Endothelial cell of umbilical vein (primary cell): ENCODE data around the gene RILP. TPM values are rescaled to one million over a fixed set of nuclear protein-coding genes. Genes with fewer than 3 reads are reported as not detected.
A peak's percentile ranks its signal among the peaks of the same experiment; 100 is the strongest.

ENCODE experiments used
- BruUV-seq: library from RNA; stranded (reverse); fragments of 400-500 nt; replicated peaks from 2 replicates; lab custom pipeline; 2021; lab: Mats Ljungman, UMichigan
- CTCF ChIA-PET: fragments of 300-600, 350-600 bp; sonication (Branson Sonifier 250); formaldehyde crosslinking; loops from one replicate; lab custom pipeline; 2021; ENCODE audit warnings: antibody characterized with exemption, inconsistent platforms; lab: Charles Lee
- POLR2A ChIA-PET: fragments of 300-600, 350-600 bp; sonication (Branson Sonifier 250); formaldehyde crosslinking; loops from one replicate; lab custom pipeline; 2021; ENCODE audit warnings: antibody characterized with exemption, inconsistent platforms; lab: Charles Lee
- DNase-seq: peaks from one replicate; pipeline ENCODE4 v3.0.0-alpha.2; 2011; ENCODE audit warnings: low read depth, low spot score
- FAIRE-seq: peaks from 2 replicates; lab custom pipeline; 2011; peaks lifted over from hg19 to GRCh38; lab: Jason Lieb, UNC
- H2AFZ ChIP-seq: 2 replicates; pipeline ENCODE4 v1.6.0; 2012; ENCODE audit warnings: low read depth, low read length, control low read depth, inconsistent platforms
- H3K27ac ChIP-seq: 2 replicates; pipeline ENCODE4 v1.5.1; 2011; ENCODE audit warnings: low read depth, mild to moderate bottlenecking, control low read depth, low read length, moderate library complexity; ENCODE audit not compliant: insufficient read depth
- H3K27me3 ChIP-seq, 2 experiments: 2 replicates each; pipeline versions ENCODE4 v1.6.0 to v1.6.1; 2011; ENCODE audit warnings: low read length in 2 of 2, mixed read lengths in 1 of 2; ENCODE audit not compliant: control insufficient read depth in 2 of 2, insufficient read depth in 2 of 2
- H3K36me3 ChIP-seq, 2 experiments: 2 replicates in 1 of 2; 3 replicates in 1 of 2; pipeline ENCODE4 v1.5.1; 2011; ENCODE audit warnings: low read length in 2 of 2, mild to moderate bottlenecking in 1 of 2, moderate library complexity in 1 of 2; ENCODE audit not compliant: control insufficient read depth in 2 of 2, insufficient read depth in 2 of 2; ENCODE audit errors: extremely low read depth in 1 of 2
- H3K4me1 ChIP-seq: 3 replicates; pipeline ENCODE4 v1.5.1; 2011; ENCODE audit warnings: mild to moderate bottlenecking, low read length; ENCODE audit not compliant: control insufficient read depth, insufficient read depth; ENCODE audit errors: extremely low read depth
- H3K4me2 ChIP-seq: 2 replicates; pipeline ENCODE4 v1.6.1; 2011; ENCODE audit warnings: low read length, control low read depth, mixed read lengths; ENCODE audit not compliant: insufficient read depth
- H3K4me3 ChIP-seq, 3 experiments: fragments of 200-600 bp in 1 of 3; sonication (generic), shearing (Covaris generic) in 1 of 3; replicated peaks in 1 of 3; 2 replicates each; pipeline ENCODE4 v1.5.1; 2011 to 2016; ENCODE audit warnings: control low read depth in 3 of 3, low read length in 3 of 3, mild to moderate bottlenecking in 2 of 3, inconsistent platforms in 1 of 3, low read depth in 1 of 3, moderate library complexity in 1 of 3; ENCODE audit not compliant: insufficient read depth in 1 of 3
- H3K79me2 ChIP-seq: 2 replicates; pipeline ENCODE4 v1.6.0; 2012; ENCODE audit warnings: low read length, inconsistent platforms; ENCODE audit not compliant: control insufficient read depth, insufficient read depth
- H3K9ac ChIP-seq: replicated peaks from 2 replicates; pipeline ENCODE3; 2011; ENCODE audit warnings: low read length, control low read depth; ENCODE audit not compliant: insufficient read depth; ENCODE audit errors: extremely low read depth
- H3K9me1 ChIP-seq: replicated peaks from 3 replicates; pipeline ENCODE4 v1.6.0; 2011; ENCODE audit warnings: mild to moderate bottlenecking, low read length; ENCODE audit not compliant: control insufficient read depth, insufficient read depth; ENCODE audit errors: extremely low read depth
- H3K9me3 ChIP-seq: replicated peaks from 2 replicates; pipeline ENCODE4 v1.5.1; 2012; ENCODE audit warnings: low read length, inconsistent platforms; ENCODE audit not compliant: control insufficient read depth, insufficient read depth
- H4K20me1 ChIP-seq: replicated peaks from 2 replicates; pipeline ENCODE3; 2011; ENCODE audit warnings: mild to moderate bottlenecking, low read length; ENCODE audit not compliant: control insufficient read depth, insufficient read depth; ENCODE audit errors: extremely low read depth
- EZH2 ChIP-seq: IDR thresholded peaks from 2 replicates; pipeline ENCODE4 v1.6.1; 2012; ENCODE audit warnings: borderline replicate concordance, low read depth, mild to moderate bottlenecking, moderate library complexity, low read length, inconsistent platforms; ENCODE audit not compliant: severe bottlenecking
- FOS ChIP-seq: IDR thresholded peaks from 2 replicates; pipeline ENCODE4 v1.6.1; 2011; ENCODE audit warnings: mild to moderate bottlenecking, low read length, moderate library complexity, borderline replicate concordance; ENCODE audit not compliant: insufficient read depth
- GATA2 ChIP-seq: IDR thresholded peaks from 2 replicates; pipeline ENCODE4 v1.7.0; 2011; ENCODE audit warnings: low read depth, mild to moderate bottlenecking, moderate library complexity, mixed read lengths, low read length; ENCODE audit not compliant: insufficient read length, insufficient read depth
- JUN ChIP-seq: IDR thresholded peaks from 2 replicates; pipeline ENCODE4 v1.6.1; 2011; ENCODE audit warnings: borderline replicate concordance, low read depth; ENCODE audit not compliant: insufficient read length, insufficient read depth
- MYC ChIP-seq: IDR thresholded peaks from one replicate; pipeline ENCODE4 v1.6.1; 2011; ENCODE audit warnings: mild to moderate bottlenecking, low read depth, low read length
- POLR2A ChIP-seq: IDR thresholded peaks from 2 replicates; pipeline ENCODE4 v1.6.1; 2012; ENCODE audit warnings: low read depth, mild to moderate bottlenecking, control low read depth, low read length
- POLR2AphosphoS5 ChIP-seq: IDR thresholded peaks from 2 replicates; pipeline ENCODE4 v1.6.1; 2012; ENCODE audit warnings: low read depth, mild to moderate bottlenecking, control low read depth, low read length, moderate library complexity; ENCODE audit not compliant: insufficient read depth
- dilution Hi-C: fragments of 300-500 bp; cut with MboI; formaldehyde crosslinking; loops from one replicate; pipeline ENCODE4 v1.15.0; 2019; ENCODE audit warnings: low sequenced_read_pairs; ENCODE audit not compliant: extremely low pct_ligation_motif_present
- intact Hi-C: fragments of 100-400 bp; cut with micrococcal nuclease; formaldehyde crosslinking; loops from one replicate; pipeline ENCODE4 v1.10.0; 2022
- polyA plus RNA-seq, 4 experiments: library from polyadenylated mRNA; depleted of rRNA in 3 of 4; stranded (reverse) in 3 of 4; unstranded in 1 of 4; fragments of >200 nt; gene quantifications; 2 replicates each; pipeline versions ENCODE4 v1.2.1 to v1.2.3, GENCODE V29; 2011 to 2012; ENCODE audit warnings: missing spikeins in 1 of 4
- total RNA-seq: library from RNA; stranded (reverse); gene quantifications from 2 replicates; pipeline ENCODE4 v1.2.3, GENCODE V29; 2021
- TF ChIP-seq, protein P1 (sequence below): IDR thresholded peaks from 2 replicates; pipeline ENCODE4 v1.6.1; 2011; ENCODE audit not compliant: insufficient read depth, insufficient read length
- TF ChIP-seq, protein P2 (sequence below), 2 donors: IDR thresholded peaks; 1 replicate in 1 of 2; 2 replicates in 1 of 2; pipeline ENCODE4 v1.5.1; 2011; ENCODE audit warnings: low read length in 2 of 2, mild to moderate bottlenecking in 2 of 2, moderate library complexity in 2 of 2, control low read depth in 1 of 2, inconsistent platforms in 1 of 2, low read depth in 1 of 2; ENCODE audit not compliant: insufficient read depth in 1 of 2; ENCODE audit errors: extremely low read depth in 1 of 2

The RILP gene
- total and polyA plus RNA-seq, 2 donors (not counting 3 experiments of a cell fraction or from before 2014, with no cell fraction given) = 9.4 to 10.0 TPM

DNA sequence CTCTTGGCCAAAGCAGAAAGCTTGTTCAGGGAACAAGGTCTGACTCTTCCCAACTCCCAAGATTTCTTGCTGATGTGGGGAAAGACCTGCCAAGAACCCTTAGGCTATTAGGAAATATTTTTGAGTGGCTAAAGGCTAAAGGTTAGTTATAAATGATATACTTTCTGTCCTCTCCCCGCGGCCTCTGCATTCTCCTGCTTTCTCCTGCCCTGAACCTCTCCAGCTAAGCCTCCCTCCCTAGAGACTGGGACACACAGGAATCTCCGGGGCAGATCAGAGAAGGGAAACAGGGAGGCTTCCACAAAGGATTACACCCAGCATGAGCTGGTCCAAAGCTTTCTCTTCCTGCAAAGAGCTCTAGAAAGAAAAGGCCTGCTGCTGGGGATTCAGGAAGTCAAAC is 23.3 kb downstream of the RILP start:
- Histone ChIP-seq H3K9me3 (no peaks in the 10 kb centered on the region), H3K79me2 (peaks cover 12% of the 10 kb centered on the region), H3K4me1 (peaks cover 35% of the 10 kb centered on the region), H3K36me3 (peaks cover 0 to 5% of the 10 kb centered on the region in 2 experiments), H2AFZ (no peak overlapping the region), H3K27ac (peak overlapping the region; percentile 78), H4K20me1 (no peaks in the 10 kb centered on the region), H3K27me3 (no peaks in the 10 kb centered on the region), H3K4me3 (no peak overlapping the region), H3K9me1 (no peaks in the 10 kb centered on the region), H3K9ac (no peak overlapping the region), H3K4me2 (peak overlapping the region; percentile 46)
- dilution Hi-C loops = no loop called here
- ChIA-PET POLR2A (interaction anchor here (1.7 kb wide), 1 partner anchor 90 kb away, joined by 6 read pairs; no protein-coding TSS in a partner anchor), CTCF (interaction anchor here (1.0 to 10.0 kb wide), 8 partner anchors 8 to 367 kb away, joined by 3 to 459 read pairs (median 5); partner anchors contain the start of genes RILP and SCARF1)
- DNase-seq (no peak), FAIRE-seq (no peak)
- BruUV-seq = TSS peak; percentile 10
- intact Hi-C loops = loop anchor here (5.0 kb wide), 2 partner anchors 349 to 369 kb away; partner anchors contain the start of gene TRARG1
- TF ChIP-seq, protein P1, sequence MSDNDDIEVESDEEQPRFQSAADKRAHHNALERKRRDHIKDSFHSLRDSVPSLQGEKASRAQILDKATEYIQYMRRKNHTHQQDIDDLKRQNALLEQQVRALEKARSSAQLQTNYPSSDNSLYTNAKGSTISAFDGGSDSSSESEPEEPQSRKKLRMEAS = no peak
- no peak for TF ChIP-seq FOS
- TF ChIP-seq EZH2 = no peak
- no peak for TF ChIP-seq POLR2AphosphoS5
- no peak for TF ChIP-seq POLR2A
- TF ChIP-seq GATA2 = no peak
- TF ChIP-seq MYC = no peak
- TF ChIP-seq JUN = no peak
- TF ChIP-seq, protein P2, sequence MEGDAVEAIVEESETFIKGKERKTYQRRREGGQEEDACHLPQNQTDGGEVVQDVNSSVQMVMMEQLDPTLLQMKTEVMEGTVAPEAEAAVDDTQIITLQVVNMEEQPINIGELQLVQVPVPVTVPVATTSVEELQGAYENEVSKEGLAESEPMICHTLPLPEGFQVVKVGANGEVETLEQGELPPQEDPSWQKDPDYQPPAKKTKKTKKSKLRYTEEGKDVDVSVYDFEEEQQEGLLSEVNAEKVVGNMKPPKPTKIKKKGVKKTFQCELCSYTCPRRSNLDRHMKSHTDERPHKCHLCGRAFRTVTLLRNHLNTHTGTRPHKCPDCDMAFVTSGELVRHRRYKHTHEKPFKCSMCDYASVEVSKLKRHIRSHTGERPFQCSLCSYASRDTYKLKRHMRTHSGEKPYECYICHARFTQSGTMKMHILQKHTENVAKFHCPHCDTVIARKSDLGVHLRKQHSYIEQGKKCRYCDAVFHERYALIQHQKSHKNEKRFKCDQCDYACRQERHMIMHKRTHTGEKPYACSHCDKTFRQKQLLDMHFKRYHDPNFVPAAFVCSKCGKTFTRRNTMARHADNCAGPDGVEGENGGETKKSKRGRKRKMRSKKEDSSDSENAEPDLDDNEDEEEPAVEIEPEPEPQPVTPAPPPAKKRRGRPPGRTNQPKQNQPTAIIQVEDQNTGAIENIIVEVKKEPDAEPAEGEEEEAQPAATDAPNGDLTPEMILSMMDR (IDR thresholded peaks at IDR 0.05; ENCODE audit: extremely low read depth in 1 of 2, insufficient read depth in 1 of 2, low read depth in 1 of 2, low read length in 2 of 2) = no peak
